NCI-H146 treated with DMSO at 0.1 percent for 48 hours (cell line): ENCODE results near the gene NTS.

Experiments used
- DNase-seq: peaks from one replicate; lab custom pipeline; 2025; ENCODE audit not compliant: unreplicated experiment; lab: John Stamatoyannopoulos, UW

NTS gene

DNA sequence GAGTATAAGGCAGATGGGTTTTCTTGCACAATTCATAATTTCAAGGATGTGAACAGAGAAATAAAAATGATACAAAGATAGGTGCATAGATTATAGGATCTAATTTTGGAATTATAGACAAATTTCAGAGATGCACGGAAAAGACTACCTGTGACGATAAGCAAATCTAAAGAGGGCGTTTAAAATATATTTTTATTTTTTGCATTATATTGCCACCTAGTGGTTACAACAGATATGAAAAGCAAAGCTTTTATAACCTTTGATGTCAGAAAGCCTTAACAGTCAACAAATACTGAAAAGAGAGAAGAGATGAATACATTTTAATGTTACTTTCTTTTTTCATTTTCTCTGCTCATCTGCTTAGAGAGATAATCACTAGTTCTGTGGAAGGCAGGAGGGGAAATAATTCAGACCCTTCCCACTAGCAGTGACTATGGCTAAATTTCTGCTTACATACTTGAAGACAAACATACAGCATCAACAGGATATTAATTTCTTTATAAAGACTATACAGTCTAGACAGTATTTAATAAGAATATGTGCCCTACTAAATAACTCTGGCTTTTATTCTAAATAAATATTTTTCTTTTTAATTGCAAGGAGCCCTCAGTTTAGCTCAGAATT lies 46.3 kb downstream of the NTS start:
- DNase-seq: peak; percentile 48

DNA sequence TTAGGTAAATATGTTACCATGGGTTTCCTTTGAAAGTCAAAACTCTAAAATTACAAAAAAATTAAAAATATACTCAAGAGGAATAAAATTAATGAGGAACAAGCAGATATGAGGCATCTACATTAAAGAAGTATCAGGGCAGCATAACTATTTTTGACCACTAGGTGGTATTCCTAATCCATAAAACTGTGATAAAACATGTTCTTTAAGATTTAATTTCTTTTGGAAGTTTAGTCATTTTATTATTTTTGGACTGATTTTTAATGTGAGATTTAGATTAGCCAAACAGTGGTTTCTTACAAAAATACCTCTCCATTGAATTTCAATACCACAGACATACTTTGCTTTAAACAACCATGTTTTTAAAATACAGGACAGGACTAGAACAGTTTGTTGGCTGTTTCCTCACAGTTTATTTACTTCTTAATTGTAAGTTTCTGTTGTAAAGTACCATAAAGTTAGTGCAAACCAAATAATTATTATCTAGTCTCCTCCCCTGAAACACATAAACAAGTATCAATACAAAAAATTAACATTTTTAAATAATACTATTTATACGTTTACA lies 49.8 kb downstream of the NTS start:
- peak; percentile 3 for DNase-seq

GRCh38 chr12:85927166-85927565 lies 53.1 kb downstream of the NTS start:
- no peak for DNase-seq
